Mononuclear cell (primary cell): ENCODE measurements around the gene NEURL1. TPM values are rescaled to one million over a fixed set of nuclear protein-coding genes. Genes with fewer than 3 reads are reported as not detected.

Experiments used
- H3K27me3 ChIP-seq: 2 replicates; pipeline ENCODE4 v1.6.0; 2011; ENCODE audit warnings: low read length, control low read depth; ENCODE audit not compliant: insufficient read depth
- H3K4me1 ChIP-seq: 2 replicates; pipeline ENCODE4 v1.5.1; 2011; ENCODE audit warnings: mild to moderate bottlenecking, low read length, control low read depth; ENCODE audit not compliant: insufficient read depth
- H3K4me3 ChIP-seq: 2 replicates; pipeline ENCODE4 v1.5.1; 2011; ENCODE audit warnings: mild to moderate bottlenecking, low read length, moderate library complexity
- H3K9me3 ChIP-seq: 2 replicates; pipeline ENCODE4 v1.5.1; 2011; ENCODE audit warnings: low read depth, mild to moderate bottlenecking, control low read depth, low read length
- total RNA-seq: library from RNA; depleted of rRNA; stranded (reverse); fragments of >200 nt; gene quantifications from one replicate; pipeline ENCODE4 v1.2.3, GENCODE V29; 2012

The NEURL1 gene
- total RNA-seq, 1 donor: 4.8 TPM

DNA sequence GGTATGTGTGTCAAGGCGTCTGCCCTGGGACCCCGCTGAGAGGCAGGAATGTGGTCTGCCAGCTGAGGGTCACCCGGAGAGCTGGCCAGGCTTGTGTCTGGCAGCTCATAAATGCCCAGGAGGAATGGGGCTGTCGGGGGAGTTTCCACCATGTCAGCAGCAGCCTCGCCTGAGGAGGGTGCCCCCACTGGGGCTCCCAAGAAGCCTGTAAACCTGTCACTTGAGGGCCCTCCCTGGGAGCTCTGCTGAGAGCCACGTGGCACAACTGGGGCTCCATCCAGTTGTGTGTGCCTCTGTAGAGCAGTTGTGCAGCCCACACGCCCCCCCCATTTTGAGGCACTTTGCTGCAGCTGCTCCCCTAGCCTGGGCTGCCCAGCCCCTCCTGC is 70.6 kb downstream of the NEURL1 start:
- Histone ChIP-seq H3K9me3 (no peaks in the 10 kb centered on the region), H3K27me3 (no peaks in the 10 kb centered on the region), H3K4me3 (no peak overlapping the region), H3K4me1 (no peaks in the 10 kb centered on the region)

DNA sequence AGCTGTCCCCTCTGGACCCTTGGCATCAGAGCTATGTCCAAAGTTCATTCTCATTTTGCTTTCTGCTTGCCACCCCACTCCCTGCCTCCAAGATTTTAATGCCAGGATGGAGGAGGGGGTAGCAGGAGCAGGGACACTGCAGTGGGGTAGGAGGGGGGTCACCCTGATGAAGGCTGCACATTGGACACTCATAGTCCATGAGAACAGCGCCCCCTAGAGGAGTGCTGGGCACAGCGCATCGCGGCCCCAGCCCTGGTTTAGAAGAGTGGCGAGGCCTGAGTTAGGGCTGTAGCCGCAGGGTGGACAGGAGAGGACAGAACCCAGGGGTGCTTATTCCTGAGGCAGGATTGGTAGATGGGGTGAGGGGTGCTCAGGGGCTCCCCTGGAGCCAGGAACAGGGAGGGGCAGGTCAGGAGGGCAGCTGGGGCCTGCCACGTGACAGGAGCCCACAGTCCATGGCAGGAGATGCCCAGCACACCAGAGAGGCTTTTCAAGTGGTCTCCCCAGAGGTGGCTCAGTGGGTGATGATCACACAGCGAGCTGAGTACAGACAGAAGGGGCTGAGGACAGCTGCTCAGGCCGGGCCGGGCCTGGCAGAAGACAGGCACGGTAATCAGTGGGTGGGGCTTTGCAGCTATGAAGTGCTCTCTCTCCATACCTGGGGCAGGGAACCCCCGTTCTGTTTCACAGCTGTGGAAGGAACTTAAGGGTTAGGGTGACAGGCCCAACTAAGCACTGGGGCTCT is 71.4 kb downstream of the NEURL1 start:
- H3K9me3 ChIP-seq: no peaks in the 10 kb centered on the region

DNA sequence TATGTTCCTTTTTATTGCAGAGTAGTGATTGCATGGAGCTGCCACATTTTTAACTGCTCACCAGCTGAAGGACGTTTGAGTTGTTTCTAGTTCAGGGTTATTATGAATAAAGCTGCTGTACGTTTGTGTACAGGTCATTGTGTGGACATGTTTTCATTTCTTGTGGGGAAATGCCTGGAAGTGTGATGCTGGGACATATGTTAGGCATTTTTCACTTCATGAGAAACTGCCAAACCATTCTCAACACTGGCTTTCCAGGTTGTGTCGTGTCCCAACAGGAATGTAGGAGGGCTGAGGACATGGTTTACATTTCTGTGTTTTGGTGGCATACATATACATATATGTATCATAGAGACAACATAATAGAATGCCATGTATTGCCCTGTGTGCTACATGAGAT is 73.0 kb downstream of the NEURL1 start:
- no peaks in the 10 kb centered on the region for H3K9me3 ChIP-seq
- no peaks in the 10 kb centered on the region for H3K4me1 ChIP-seq
- no peak overlapping the region for H3K4me3 ChIP-seq
- no peaks in the 10 kb centered on the region for H3K27me3 ChIP-seq

More for the DNA sequence above, 71.4 kb downstream of the NEURL1 start:
- Histone ChIP-seq H3K27me3 (no peaks in the 10 kb centered on the region), H3K4me3 (no peak overlapping the region), H3K4me1 (no peaks in the 10 kb centered on the region)

DNA sequence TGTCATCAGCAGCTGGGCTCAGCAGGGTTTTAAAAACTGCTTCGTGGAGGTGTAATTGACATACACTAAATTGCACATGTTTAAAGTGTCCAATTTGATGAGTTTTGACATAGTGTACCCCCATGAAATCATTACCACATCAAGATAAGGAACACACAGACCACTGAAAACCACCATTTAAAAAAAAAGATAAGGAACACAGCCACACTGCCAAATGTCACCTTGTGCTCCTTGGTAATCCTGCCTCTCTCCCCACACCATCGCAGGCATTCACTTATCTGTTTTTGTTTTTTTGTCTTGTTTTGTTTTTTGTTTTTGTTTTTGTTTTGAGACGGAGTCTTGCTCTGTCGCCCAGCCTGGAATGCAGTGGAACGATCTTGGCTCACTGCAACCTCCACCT is 75.0 kb downstream of the NEURL1 start:
- Histone ChIP-seq H3K4me1 (no peaks in the 10 kb centered on the region), H3K4me3 (no peak overlapping the region), H3K9me3 (no peaks in the 10 kb centered on the region), H3K27me3 (no peaks in the 10 kb centered on the region)

DNA sequence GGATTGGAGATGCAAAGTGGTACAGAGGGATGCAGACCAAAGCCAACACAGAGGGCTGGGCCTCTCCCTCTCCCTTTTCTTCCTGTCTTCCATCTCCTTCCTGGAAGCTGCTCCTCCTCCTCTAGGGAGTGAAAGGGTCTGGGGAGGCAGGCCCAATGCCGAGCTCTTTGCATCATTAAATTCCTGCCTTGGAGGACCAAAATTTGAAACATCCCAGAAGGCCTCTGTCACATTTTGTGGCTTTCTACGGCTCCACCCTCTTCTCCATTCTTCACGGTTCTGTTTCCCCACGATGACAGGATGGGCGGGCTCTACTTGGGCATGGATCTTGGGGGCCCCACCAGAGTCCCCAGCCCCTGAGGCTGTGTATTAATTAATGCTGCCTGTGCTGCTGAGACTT is 76.4 kb downstream of the NEURL1 start:
- no peaks in the 10 kb centered on the region for H3K9me3 ChIP-seq
- H3K27me3 ChIP-seq: no peaks in the 10 kb centered on the region
- no peak overlapping the region for H3K4me3 ChIP-seq
- H3K4me1 ChIP-seq: no peaks in the 10 kb centered on the region

DNA sequence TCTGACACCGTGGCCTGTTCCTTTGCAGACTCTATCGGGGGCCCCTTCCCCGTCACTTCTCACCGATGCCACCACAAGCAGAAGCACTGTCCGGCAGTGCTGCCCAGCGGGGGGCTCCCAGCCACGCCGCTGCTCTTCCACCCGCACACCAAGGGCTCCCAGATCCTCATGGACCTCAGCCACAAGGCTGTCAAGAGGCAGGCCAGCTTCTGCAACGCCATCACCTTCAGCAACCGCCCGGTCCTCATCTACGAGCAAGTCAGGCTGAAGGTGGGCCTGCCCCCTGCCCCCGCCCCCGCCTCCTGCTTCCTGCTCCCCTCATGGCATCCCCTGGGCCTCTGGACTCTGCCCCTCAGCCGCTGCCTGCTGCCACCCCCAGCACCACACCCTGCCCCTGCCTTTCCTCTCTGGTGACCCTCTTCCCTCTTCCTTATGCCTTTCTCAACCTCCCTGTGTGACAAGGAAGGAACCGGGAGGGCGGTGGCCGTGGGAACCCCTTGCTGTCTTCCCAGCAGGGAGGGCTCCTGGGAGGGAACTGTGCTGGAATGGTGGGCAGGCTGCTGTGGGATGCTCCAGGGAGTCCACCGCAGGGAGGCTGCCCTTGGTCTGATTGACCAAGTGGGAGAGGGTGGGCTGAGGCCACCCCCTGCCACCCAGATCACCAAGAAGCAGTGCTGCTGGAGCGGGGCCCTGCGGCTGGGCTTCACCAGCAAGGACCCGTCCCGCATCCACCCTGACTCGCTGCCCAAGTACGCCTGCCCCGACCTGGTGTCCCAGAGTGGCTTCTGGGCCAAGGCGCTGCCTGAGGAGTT is 77.5 kb downstream of the NEURL1 start:
- no peaks in the 10 kb centered on the region for H3K9me3 ChIP-seq
- no peak overlapping the region for H3K4me3 ChIP-seq
- H3K27me3 ChIP-seq: no peaks in the 10 kb centered on the region
- no peaks in the 10 kb centered on the region for H3K4me1 ChIP-seq

DNA sequence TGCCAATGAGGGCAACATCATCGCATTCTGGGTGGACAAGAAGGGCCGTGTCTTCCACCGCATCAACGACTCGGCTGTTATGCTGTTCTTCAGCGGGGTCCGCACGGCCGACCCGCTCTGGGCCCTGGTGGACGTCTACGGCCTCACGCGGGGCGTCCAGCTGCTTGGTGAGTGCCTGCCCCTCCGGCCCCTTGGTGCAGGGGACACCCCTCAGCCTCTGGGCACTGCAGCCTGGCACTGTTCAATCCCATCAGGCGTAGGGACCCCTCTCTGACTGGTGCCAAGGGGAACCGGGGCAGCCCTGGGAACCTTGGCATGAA is 78.1 kb downstream of the NEURL1 start:
- no peaks in the 10 kb centered on the region for H3K9me3 ChIP-seq
- no peaks in the 10 kb centered on the region for H3K27me3 ChIP-seq
- no peaks in the 10 kb centered on the region for H3K4me1 ChIP-seq
- H3K4me3 ChIP-seq: no peak overlapping the region

DNA sequence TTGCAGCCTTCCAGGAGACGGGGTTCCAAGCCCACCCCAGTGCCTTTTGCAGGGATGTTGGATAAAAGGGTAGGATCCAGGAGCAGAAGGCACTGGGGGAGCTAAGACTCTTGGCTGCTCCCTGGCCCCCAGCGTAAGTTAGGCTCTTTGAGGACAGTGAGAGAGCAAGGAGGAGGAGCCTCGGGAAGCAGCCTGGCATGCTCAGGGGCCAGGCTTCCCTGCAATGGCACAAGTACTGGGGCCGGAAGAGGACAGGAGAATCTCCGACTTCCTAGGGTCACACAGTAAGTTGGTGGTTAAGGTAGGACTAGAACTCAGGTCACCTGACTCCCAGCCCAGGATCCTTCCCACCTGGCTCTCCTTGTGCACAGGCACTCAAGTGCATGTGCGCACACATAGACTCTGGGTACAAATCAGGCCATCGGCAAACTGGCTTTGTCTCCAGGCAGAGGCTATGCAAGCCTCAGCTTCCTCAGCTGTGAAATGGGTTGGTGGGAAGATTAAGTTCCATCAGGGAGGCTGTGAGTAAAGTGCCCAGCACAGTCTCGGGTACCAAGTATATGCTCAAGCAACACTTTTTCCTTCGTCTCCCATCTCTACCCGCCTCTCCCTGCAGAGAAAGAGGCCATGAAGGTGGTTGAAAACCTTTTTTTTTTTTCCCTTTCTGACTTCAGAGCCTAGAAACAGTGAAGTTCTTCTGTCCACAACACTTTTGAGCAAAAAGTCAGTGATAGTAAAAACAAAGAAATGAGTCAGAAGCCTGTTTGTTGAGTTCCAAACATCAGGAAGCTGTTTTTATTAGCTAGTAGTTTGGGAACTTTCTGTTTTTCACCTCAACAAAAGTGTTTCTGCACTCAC is 79.1 kb downstream of the NEURL1 start:
- H3K4me1 ChIP-seq: no peaks in the 10 kb centered on the region
- no peak overlapping the region for H3K4me3 ChIP-seq
- no peaks in the 10 kb centered on the region for H3K9me3 ChIP-seq
- no peaks in the 10 kb centered on the region for H3K27me3 ChIP-seq

DNA sequence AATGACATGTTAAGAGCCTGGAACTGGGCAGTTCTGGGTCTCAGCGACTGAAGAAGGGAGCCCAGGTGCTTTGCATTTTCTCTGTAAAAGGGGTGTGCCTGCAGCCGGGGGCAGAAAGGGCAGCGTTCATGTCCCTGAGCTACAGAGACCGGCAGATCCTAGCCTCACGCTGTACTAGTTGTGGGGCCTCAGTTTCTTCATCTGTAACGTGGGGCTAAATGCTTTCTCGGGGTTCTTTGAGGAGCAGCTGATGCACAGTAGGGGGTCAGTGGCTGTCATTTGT is 79.6 kb downstream of the NEURL1 start:
- Histone ChIP-seq H3K27me3 (no peaks in the 10 kb centered on the region), H3K4me3 (no peak overlapping the region), H3K4me1 (no peaks in the 10 kb centered on the region), H3K9me3 (no peaks in the 10 kb centered on the region)

DNA sequence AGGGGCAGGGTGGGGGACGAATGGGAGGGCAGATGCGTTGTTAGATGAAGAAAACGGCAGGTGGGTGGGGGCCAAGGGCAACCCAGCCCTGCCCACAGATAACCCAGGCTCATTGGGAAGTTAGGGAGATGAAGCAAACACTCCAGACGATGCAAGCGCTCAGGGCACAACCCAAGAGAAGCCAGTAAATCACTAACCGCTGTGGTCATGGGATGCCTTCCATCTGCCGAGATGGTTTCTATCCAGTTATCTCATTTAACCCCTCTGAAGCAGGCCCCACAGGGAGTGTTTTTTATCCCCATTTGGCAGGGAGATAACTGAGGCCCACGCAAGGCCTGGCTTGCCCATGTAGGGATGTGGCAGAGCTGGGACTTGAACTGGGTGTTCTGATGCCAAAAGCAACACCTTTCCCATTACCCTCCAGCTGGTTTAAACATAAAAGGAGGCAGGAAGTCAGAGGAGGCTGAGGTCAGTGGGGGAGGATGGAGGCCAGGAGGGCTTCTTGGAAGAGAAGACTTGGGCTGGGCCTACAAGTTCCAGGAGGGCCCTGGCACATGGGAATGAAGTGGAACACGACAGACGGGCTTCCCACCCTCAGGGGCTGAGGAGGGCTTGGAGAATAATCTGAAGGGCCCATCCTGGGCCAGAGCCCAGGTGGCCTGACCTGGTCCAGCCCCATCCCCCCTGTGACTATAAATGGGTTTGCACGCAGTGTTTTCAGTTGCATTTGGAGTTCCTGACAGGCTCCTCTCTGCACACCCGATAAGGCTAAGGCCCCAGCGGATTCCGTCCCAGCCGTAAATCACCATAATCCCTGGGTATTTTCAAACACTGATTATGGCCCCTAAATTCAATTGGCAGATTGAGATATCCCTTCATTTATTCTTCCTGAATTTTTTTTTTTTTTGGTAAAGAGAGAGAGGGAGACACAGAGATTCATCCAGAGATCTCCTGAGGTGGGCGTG is 80.9 kb downstream of the NEURL1 start:
- Histone ChIP-seq H3K27me3 (no peaks in the 10 kb centered on the region), H3K4me1 (no peaks in the 10 kb centered on the region), H3K4me3 (no peak overlapping the region), H3K9me3 (no peaks in the 10 kb centered on the region)

DNA sequence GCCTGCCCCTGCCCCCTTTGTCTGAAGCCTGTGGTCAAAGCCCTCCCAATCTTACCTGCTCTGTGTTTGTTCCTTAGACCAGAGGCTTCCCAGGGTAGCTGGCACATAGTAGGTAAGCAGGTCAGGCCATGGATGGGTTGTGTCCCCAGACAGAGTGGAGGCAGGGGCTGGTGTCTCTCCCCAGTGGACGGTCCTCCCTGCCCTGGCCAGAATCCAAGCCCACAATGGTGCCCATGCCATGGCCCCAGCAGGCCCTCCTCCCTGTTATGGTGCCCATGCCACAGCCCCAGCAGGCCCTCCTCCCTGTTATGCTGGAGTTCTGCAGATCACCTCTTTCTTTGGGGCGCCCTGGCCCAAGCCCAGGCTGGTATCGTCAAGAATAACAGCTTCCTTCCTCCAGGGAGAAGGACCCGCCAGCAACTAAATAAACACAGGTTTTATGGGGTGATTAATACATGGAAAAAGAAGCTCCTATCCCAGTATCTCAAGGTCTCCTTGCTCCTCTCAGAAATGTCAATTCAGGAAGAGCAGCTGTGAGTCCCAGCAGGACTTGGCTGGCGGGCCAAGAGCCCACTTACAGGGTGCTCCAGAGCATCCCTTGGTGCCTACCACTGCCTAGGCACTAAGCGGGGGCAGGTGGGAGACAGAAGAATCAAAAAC is 82.0 kb downstream of the NEURL1 start:
- H3K9me3 ChIP-seq: no peaks in the 10 kb centered on the region

DNA sequence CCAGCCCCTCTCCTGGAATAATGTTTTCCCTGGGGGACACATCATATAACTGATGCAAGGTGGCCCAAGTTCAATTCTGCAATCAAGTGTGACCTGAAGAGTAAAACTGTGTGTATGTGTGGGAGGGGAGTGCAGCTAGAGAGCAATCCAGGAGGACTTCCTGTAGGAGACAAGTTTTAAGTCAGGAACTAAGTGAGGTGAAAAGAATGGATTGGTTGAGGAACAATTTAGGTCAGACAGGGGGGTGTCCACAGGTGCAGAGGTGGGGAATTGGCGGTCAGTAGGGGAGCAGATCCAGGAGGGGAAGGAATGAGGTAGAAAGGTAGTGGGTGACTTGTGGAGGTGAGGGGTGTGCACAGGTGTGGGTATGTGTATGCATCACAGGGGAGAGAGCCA is 82.6 kb downstream of the NEURL1 start:
- Histone ChIP-seq H3K4me3 (no peak overlapping the region), H3K27me3 (no peaks in the 10 kb centered on the region), H3K9me3 (no peaks in the 10 kb centered on the region), H3K4me1 (no peaks in the 10 kb centered on the region)

More for the DNA sequence above, 82.0 kb downstream of the NEURL1 start:
- Histone ChIP-seq H3K4me3 (no peak overlapping the region), H3K27me3 (no peaks in the 10 kb centered on the region), H3K4me1 (no peaks in the 10 kb centered on the region)

DNA sequence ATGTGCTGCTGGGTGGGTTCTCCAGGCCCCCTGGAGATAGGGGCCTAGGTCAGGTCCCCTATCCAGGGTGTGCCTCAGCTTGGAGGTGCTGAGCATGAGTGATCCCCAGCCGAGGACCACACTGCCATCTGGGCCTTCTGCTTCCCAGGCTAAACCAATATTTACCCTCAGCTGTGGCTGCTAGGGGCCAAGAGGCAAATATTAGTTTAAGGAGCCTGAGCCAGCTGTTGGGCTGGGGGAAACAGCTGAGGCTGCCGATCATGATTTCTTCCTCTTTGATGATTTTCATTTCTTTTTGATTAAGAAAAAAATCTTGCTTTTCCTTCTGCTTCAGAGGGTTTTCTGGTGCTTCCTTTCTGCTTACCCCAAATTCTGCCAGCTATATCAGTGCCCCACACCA is 83.4 kb downstream of the NEURL1 start:
- no peaks in the 10 kb centered on the region for H3K9me3 ChIP-seq
- H3K4me1 ChIP-seq: no peaks in the 10 kb centered on the region
- no peaks in the 10 kb centered on the region for H3K27me3 ChIP-seq
- no peak overlapping the region for H3K4me3 ChIP-seq

DNA sequence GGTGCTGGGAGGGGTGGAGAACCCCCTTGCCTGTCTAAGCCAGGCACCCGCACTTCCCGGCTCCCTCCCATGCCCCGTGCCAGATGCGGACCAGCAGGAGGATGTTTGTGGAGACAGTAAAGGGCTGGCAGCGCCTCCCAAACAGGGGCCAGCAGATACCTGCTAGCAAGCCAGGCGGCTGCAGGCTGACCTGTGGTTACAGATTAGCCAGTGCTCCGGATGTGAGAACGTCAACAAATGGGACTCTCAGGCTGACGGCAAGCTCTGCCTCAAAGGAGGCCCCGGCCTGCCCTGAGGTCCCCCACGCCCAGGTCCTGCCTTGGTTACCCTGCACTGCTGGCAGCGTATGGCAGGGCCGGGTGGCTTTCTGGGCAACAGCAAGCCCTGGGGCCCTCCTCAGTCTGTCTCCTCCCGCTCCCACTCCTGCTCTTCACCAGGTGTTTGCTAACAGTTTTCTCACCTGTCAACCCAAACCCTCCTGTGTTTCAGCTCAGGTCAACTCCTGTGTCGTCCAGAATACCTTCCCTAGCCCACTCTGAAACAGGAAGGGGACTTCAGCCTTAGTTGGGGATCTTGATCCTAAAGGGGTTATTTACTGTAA is 85.4 kb downstream of the NEURL1 start:
- Histone ChIP-seq H3K27me3 (no peaks in the 10 kb centered on the region), H3K4me1 (peaks cover 6% of the 10 kb centered on the region), H3K4me3 (no peak overlapping the region), H3K9me3 (no peaks in the 10 kb centered on the region)
